ENCODE results near the gene EVI5.

The EVI5 gene

DNA sequence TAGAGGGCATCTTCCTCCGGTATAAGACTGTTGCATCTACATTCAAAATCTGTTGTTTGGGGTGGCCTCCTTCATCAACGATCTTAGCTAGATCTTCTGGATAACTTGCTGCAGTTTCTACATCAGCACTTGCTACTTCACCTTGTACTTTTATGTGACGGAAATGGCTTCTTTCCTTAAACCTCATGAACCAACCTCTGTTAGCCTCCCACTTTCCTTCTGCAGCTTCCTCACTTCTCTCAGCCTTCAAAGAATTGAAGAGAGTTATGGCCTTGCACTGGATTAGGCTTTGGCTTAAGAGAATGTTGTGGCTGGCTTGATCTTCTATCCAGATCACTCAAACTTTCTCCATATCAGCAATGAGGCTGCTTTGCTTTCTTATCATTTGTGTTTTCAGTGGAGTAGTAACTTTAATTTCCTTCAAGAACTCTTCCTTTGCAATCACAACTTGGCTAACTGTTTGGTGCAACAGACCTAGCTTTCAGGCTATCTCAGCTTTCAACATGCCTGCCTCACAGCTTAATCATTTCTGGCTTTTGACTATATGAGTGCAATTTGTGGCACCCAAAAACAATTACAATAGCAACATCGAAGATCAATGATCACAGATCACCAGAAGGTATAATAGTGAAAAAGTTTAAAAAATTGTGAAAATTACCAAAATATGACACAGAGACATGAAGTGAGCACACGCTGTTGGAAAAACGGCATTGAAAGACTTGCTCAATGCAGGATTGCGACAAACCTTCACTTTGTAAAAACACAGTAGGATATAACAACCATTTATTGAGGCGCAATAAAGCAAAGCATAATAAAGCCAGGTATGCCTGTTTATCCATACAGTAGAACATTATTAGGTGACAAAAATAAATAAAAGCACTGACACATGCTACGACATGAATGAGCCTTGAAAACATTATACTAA lies 241.5 kb downstream of the EVI5 start:
- no peak for TF ChIP-seq GATA2 (IDR thresholded peaks at IDR 0.05; ENCODE audit: low read depth, low read length)
- TF ChIP-seq GATA3 (IDR thresholded peaks at IDR 0.05; ENCODE audit: low read depth, low read length), result no peak

DNA sequence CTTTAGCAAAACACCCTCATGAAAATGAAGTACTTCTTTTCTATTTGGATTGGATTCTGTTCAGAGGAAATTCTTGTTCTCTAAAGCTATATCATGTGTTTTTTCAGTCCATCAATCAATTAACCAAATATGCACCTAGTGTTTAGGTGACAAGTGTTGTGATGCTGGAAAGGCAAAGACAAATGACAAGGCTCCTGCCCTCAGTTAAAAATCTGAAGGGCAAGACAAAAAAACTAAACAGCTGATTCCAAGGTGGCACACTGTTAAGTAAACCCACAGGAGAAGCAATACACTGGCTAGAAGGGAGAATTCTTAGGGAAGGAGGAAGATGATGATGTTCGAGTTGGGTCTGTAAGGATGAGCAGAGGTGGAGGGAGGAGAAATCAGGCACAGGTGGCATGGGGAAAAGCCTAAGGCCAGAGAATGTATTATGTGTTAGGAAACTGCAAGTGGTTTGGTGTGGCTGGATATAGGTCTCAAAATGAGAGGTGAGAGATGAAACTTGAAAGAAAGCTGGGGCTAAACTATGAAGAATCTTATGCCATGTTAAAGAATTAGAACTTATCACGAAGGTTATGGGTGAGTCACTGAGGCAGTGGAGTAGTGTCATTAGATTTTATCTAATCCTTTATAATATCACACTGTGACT lies 246.4 kb downstream of the EVI5 start:
- no peak for TF ChIP-seq GATA3 (IDR thresholded peaks at IDR 0.05; ENCODE audit: low read depth, low read length)
- TF ChIP-seq GATA2 (IDR thresholded peaks at IDR 0.05; ENCODE audit: low read depth, low read length), result no peak

GRCh38 chr1:92538048-92538412 lies 246.9 kb downstream of the EVI5 start:
- no peak for TF ChIP-seq GATA2 (IDR thresholded peaks at IDR 0.05; ENCODE audit: low read depth, low read length)
- no peak for TF ChIP-seq GATA3 (IDR thresholded peaks at IDR 0.05; ENCODE audit: low read depth, low read length)

- TF ChIP-seq GATA2 (IDR thresholded peaks at IDR 0.05; ENCODE audit: low read depth, low read length) (no peak), GATA3 (IDR thresholded peaks at IDR 0.05; ENCODE audit: low read depth, low read length) (no peak)
Observed at GRCh38 chr1:92536980-92537884, 247.7 kb downstream of the EVI5 start.

DNA sequence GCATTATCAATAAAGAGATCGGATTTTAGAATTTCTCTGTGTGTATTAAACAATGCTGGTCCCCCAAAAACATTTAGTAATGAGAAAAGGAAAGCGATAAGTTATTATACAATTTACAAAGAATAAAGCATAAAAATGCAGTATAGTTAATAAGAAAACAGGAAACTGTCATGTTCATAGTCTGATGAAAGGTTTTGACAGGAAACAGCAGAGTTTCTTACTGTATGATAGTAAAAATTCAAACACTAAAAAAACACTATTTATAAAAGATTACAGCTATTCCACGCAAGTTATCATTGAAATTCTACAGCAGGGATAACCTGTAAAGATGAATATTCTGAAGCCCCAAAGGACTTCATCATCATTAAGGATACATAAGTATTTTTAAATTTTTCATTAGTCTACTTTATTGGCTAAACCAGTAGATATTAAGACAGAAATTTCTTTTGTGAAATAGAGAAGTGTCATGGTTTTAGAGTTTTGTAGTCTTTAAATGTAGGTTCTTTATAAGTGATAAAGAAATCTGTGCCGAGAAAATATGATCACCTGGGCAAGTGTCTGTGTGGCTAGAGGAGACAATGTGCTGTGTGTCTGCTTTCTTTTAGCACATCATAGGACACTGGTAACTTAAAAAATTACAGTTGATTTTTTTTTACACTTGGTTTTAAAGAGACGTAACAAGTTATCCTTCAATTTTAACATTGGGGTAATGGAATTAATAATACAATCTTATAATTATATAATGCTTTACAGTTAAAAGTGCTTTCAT lies 248.5 kb downstream of the EVI5 start:
- TF ChIP-seq GATA2 (IDR thresholded peaks at IDR 0.05; ENCODE audit: low read depth, low read length), result no peak
- no peak for TF ChIP-seq GATA3 (IDR thresholded peaks at IDR 0.05; ENCODE audit: low read depth, low read length)

- no peak for TF ChIP-seq GATA3 (IDR thresholded peaks at IDR 0.05; ENCODE audit: low read depth, low read length)
- no peak for TF ChIP-seq GATA2 (IDR thresholded peaks at IDR 0.05; ENCODE audit: low read depth, low read length)
Observed at GRCh38 chr1:92527670-92528069, 257.2 kb downstream of the EVI5 start.

DNA sequence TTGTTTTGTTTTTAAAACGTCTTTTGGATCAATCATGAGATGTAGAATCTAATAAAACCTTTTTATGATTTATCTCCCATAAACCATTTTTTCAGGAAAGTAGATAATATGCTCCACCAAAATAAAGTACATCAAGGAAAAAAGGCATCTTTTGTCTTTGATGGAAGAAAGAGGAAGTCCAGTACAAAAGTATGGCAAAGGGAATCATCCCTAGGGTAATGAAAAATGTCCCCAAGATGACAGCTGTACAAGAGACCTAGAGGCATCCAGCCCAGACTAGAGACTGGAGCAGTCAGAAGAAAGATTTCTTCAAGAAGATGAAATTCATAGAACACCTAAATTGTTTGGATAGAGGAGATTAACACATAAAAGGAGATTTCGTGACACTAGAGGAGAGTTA lies 265.9 kb downstream of the EVI5 start:
- TF ChIP-seq GATA2 (IDR thresholded peaks at IDR 0.05; ENCODE audit: low read depth, low read length), result no peak
- TF ChIP-seq GATA3 (IDR thresholded peaks at IDR 0.05; ENCODE audit: low read depth, low read length), result no peak

DNA sequence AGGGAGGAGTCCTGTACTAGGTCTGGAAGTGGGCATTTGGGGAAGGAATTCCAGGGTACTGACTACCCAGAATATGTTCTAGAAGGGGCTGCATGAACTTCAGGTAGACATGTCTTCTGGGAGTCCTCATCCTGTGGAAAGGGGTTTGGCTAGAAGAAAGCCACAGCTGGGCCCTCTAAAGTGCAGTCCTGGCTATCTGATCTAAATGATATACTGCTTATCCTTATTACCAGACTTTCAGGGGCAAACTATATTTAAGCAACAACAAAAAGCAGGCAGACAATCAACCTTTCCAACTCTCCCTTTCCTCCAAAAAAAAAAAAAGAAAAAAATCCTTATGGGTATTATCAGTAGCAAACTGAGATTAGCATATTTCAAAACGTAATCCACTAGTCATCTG lies 268.3 kb downstream of the EVI5 start:
- no peak for TF ChIP-seq GATA3 (IDR thresholded peaks at IDR 0.05; ENCODE audit: low read depth, low read length)
- TF ChIP-seq GATA2 (IDR thresholded peaks at IDR 0.05; ENCODE audit: low read depth, low read length), result no peak

DNA sequence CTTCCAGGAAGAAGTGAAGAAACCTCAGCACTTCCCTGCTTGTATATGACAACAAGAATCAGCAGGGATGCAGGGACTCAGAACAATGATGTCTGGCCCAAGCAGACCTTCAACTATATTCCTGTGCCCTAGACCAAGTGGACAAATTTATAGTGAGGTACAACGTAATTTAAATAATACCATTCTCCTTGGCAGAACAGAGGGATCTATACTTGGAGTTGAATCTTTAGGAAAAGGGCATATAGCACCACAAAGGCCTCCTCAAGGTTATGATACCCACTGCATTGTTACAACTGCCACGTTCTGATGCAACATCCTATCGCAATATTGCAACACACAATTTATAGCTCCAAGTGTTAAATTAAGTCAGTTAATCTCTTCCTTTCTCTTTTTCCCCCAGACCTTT lies 269.1 kb downstream of the EVI5 start:
- no peak for TF ChIP-seq GATA3 (IDR thresholded peaks at IDR 0.05; ENCODE audit: low read depth, low read length)
- TF ChIP-seq GATA2 (IDR thresholded peaks at IDR 0.05; ENCODE audit: low read depth, low read length), result no peak

DNA sequence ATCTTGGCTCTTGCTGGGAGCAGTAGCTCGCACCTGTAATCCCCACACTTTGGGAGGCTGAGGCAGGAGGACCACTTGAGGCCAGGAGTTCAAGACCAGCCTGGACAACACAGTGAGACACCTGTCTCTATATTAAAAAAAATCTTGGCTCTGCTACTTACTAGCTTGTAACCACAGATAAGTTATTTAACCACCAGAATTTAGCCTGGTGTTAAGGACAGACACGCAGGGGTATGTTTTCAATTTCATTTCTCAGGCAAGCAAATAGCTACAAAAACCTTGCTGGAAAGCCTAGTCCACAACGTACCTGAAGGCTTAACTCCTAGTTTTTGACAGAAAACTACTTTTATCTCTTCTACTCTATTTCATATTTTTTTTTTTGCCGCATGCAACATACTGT lies 273.4 kb downstream of the EVI5 start:
- TF ChIP-seq GATA3 (IDR thresholded peaks at IDR 0.05; ENCODE audit: low read depth, low read length) (no peak), GATA2 (IDR thresholded peaks at IDR 0.05; ENCODE audit: low read depth, low read length) (no peak)

GRCh38 chr1:92509619-92510018 lies 275.3 kb downstream of the EVI5 start:
- no peak for TF ChIP-seq GATA3 (IDR thresholded peaks at IDR 0.05; ENCODE audit: low read depth, low read length)
- no peak for TF ChIP-seq GATA2 (IDR thresholded peaks at IDR 0.05; ENCODE audit: low read depth, low read length)

GRCh38 chr1:92505015-92505692 lies 279.8 kb downstream of the EVI5 start:
- TF ChIP-seq GATA2 (IDR thresholded peaks at IDR 0.05; ENCODE audit: low read depth, low read length) (no peak), GATA3 (IDR thresholded peaks at IDR 0.05; ENCODE audit: low read depth, low read length) (no peak)

Data from SH-SY5Y (cell line).